Measurements from ENCODE around the gene MAGT1.

GRCh38 chrX:77930581-77930980, 35.3 kb upstream of the MAGT1 start:
- TF ChIP-seq PATZ1 (CRISPR knock-in tag; IDR thresholded peaks at IDR 0.05; ENCODE audit: borderline replicate concordance) (no peak), PPARA (CRISPR knock-in tag; IDR thresholded peaks at IDR 0.05; ENCODE audit: borderline replicate concordance) (no peak), ESRRG (CRISPR knock-in tag; IDR thresholded peaks at IDR 0.05) (no peak), TSHZ2 (CRISPR knock-in tag; IDR thresholded peaks at IDR 0.05) (no peak), ZFP30 (CRISPR knock-in tag; IDR thresholded peaks at IDR 0.05) (no peak), RARB (CRISPR knock-in tag; IDR thresholded peaks at IDR 0.05) (no peak), TCF4 (CRISPR knock-in tag; IDR thresholded peaks at IDR 0.05; ENCODE audit: borderline replicate concordance) (no peak), SNAI2 (CRISPR knock-in tag; IDR thresholded peaks at IDR 0.05) (no peak), CSRNP3 (CRISPR knock-in tag; IDR thresholded peaks at IDR 0.05) (no peak), ZC3H10 (CRISPR knock-in tag; IDR thresholded peaks at IDR 0.05) (no peak)
